Epidermal melanocyte (primary cell): ENCODE measurements around the gene TEAD3.

Experiments used
- DNase-seq: peaks from one replicate; pipeline ENCODE4 v3.0.0; 2011; ENCODE audit warnings: low spot score; ENCODE audit not compliant: insufficient read length

Gene TEAD3

DNA sequence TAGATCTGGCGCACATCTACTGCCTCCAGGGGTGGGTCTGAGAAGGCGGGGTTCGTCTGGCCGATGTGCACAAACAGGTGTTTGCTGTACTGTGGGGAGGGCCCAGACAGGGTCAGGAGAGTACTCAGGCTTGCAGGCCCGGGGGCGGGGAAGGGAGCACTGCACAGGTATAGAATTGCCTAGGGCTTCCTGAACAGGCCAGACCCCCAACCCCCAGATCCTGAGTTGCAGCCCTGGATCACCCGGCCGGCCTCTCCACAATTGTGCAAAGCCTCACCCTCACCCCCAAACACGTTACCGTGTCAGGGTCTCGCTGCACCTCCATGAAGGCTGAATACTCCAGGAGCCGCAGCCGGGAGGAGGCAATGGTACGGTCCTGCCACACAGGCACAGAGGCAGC lies 20.9 kb downstream of the TEAD3 start:
- DNase-seq: no peak

GRCh38 chr6:35475573-35475972 lies 21.3 kb downstream of the TEAD3 start:
- no peak for DNase-seq

DNA sequence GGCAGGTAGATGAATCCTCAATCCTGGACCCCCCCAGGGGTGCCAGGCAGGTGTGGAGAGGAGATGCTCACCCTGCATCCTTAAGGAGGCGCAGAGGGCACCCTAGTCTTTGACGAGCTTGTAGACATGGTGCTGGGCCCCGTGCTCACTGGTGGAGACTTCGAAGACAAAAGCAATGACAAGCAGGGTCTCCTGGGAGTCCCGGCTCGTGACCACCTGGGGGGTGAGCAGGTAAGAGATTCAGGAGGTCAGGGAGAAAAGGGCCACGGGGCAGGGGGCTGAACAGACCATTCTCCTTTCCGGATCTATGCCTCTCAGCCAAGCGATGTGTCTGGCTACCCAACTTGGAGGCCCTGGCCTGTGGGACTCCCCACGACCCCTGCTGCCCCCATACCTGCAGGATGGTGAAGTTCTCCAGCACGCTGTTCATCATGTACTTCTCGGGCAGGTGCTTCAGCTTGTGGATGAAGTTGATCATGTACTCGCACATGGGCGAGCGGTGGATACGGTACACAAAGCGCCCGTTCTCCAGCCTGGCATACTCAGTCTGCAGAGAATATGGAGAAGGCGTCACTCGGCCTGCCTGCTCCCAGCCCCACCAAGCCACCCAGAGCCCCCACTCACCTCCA lies 21.8 kb downstream of the TEAD3 start:
- DNase-seq: no peak

DNA sequence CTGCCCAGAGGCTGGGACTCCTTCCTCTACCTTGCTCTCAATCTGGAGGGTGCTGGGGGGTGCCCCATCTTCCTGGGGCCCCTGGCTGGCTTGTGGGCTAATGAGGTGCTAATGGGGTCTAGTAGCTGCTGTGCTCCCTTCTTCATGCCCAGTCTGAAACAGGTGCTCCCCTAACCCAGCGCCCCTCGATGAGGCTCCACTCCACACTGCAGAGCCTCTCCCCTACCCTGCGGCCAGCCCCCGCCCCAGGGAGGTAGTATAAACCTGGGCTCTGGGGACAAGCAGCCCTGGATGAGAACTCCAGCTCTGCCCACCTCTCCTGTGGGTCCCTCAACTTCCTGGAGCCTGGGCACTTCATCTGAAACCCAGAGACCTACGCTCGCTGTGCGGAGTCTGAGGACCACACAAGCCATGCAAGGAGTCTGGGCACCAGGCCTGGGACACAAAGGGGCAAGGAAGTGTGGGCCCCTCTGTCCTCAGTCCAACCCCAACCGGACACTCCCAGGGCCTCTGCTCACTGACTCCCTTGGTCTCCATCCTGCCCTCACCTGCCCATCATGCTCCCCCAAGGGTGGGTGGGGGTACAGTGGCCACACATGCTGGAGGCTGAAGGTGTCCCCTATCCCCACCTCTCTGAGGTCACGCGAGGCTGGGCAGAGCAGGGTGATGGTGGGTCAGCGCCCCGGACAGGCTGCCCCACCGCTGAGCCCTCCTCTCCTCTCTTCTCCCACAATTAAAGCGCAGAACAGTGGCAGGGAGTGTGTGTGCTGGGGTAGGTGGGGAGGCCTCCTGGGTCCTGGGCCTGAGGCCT lies 22.5 kb downstream of the TEAD3 start:
- DNase-seq: no peak

- no peak for DNase-seq
Measured at GRCh38 chr6:35473850-35474130, 23.1 kb downstream of the TEAD3 start.

DNA sequence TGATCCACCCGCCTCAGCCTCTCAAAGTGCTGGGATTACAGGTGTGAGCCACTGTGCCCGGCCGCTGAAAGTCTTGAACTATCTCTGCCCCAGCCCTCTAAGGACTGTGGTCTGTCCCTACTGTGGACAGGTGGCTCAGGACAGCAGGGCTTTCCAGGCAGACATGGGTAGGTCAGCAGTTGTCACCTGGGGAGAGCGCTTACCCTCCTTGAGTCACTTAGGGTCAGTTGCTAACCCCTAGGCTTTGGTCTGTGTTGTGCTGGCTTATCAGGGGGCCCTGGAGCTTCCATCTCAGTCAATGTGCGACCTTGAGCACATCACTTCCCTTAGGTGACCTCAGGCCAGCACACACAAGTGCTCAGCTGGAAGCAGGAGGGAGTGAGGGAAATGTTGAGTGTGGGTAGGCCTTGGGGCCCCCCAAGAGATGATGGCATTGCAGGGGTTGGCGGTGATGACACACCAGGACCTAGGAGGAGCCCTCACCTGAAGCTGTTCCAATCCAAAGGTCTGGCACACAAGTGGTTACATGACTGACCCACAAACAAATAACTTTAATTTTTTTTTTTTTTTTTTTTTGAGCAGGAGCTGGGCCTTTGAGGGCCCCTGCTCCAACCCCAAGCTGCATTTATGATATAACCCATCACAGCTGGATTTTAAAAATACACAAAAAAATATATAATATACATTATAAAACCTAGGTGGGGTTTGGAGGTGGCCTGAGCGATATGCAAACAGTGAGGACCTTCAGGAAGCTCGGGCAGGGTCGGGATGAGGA lies 23.6 kb downstream of the TEAD3 start:
- DNase-seq: no peak

DNA sequence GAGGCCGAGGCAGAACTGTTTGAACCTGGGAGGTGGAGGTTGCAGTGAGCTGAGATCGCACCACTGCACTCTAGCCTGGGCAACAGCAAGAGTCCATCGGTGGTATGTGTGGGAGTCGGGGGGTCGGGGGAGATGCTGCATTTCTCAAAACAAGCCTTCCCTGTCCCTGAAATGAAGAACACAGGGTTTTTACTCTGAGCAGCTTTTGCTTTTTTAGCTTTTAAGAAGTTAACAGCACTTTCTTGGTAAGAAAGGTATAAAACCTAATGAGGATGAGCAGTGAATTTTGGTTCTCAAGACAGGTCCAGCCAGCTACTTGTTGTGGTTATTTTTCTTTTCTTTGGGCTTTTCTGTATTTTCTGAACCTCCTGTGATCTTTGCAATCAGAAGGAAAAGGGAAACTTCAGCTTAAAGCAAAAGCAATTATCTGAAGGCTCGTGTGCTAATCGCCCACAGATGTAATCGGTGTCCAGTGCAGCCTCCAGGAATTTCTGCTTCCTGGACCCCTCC lies 25.0 kb downstream of the TEAD3 start:
- no peak for DNase-seq

DNA sequence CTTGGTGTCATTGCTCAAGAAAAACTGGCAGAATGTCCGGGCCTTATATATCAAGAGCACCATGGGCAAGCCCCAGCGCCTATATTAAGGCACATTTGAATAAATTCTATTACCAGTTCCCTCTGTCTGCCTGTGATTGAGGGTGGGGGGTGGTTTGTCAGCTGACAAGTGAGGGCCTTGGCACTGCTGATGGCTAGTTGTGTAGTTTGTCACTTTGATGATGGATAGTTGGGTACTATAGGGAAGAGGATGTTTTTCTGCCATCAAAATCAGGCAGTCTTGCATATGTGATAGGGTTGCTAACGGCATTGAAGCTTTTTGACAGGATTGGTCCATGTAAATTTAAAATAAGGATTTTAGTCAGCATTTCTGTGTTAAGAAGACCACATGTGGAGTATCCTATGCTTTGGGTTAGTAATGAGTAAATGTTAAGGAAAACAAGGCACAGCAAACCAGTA lies 26.2 kb downstream of the TEAD3 start:
- DNase-seq: no peak

GRCh38 chr6:35469751-35470662 lies 26.9 kb downstream of the TEAD3 start:
- DNase-seq: no peak

GRCh38 chr6:35468980-35469750 lies 27.7 kb downstream of the TEAD3 start:
- DNase-seq: no peak

DNA sequence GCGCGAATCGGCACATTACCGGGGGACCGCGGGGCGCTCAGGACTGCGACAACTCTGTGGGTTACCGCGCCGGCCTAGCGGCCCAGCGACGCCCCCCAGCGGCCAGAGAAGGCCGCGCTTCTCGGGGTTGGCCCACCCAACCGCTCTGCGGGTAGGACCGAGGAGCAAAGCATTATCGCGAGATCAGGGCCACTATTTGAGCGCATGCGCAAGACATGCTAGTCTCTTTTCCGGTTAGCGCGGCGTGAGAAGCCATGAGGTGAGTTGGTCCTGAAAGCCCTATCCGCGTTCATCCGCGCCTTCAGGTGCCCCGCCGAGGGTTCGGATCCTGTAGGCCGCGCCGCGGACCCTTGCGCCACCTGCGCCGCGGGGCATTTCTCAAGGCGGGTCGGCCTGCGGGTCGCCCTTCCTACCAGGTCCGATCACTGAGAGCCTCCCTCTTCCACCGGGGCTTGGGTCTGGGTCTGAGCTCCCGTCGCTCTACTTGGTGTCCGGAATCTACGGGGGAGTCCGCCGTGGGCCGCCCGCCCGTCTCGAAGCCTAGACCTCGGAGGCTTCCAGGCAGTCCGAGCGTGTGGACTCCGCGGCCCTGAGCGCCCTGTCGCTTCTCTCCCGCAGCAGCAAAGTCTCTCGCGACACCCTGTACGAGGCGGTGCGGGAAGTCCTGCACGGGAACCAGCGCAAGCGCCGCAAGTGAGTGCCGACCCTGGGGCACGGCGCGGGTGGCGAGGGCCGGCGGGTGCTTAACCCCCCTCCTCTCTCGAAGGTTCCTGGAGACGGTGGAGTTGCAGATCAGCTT lies 28.5 kb downstream of the TEAD3 start, which contains the start of gene RPL10A:
Gene RPL10A (plus strand): TSS at position 221 of the 799 bp plus-strand sequence. CDS start 34 bp downstream, at position 255.
- peak; percentile 80 for DNase-seq

DNA sequence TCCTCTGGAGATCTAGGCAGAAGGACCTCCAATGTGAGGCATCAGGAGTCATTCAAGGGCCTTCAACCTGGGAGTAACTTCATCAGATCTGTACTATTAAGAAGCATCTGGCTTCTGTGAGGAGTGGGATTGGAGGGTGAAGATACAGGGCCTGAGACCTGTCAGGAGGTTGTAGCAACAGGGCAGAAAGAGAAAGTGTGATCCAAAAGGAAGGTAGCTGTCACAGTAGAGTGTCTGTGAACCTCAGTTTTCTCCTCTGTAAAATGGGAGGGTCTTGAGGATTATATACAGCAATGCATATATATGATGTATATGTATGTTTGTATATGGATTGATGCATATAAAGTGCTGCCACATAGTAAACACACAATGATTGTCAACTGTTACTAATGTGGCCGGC lies 31.2 kb downstream of the TEAD3 start:
- DNase-seq: no peak

DNA sequence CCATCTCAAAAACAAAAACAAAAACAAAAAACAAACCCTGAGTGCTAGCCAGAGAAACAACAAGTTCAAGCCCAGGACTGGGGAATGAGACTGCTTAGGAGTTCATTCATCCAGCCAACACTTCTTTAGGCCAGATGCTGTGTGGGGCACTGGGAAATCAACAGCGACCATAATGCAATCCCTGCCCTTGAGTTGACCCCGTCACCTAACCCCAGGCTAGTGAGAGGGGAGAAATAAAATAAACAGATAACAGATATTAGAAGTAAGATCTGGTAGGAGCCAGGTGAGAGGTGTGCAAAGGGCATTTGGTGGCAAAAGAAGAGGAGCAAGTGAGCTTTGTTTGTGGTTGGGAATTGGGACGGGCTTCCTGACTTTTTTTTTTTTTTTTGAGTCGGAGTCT lies 33.6 kb downstream of the TEAD3 start:
- no peak for DNase-seq

- no peak for DNase-seq
Measured at GRCh38 chr6:35461270-35461669, 35.6 kb downstream of the TEAD3 start.

DNA sequence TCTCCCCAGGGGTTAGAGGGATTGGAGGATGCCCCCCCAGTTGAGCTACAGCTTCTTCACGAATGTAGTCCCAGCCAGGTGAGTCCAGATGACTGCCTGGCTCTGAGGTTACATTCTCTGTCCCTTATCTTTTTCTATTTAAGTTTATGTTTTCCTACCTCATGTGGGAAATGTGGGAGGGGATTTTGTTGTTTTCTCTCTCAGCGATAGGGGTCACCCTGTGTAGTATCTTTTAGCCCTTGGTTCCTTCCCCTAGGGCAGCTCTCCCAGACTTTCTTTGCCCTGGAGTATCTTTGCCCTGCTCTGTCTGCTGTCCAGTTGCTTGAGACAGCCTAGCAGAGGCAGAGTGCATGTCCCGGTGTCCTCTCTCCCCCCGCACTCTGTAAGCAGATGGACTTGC lies 39.0 kb downstream of the TEAD3 start:
- no peak for DNase-seq

DNA sequence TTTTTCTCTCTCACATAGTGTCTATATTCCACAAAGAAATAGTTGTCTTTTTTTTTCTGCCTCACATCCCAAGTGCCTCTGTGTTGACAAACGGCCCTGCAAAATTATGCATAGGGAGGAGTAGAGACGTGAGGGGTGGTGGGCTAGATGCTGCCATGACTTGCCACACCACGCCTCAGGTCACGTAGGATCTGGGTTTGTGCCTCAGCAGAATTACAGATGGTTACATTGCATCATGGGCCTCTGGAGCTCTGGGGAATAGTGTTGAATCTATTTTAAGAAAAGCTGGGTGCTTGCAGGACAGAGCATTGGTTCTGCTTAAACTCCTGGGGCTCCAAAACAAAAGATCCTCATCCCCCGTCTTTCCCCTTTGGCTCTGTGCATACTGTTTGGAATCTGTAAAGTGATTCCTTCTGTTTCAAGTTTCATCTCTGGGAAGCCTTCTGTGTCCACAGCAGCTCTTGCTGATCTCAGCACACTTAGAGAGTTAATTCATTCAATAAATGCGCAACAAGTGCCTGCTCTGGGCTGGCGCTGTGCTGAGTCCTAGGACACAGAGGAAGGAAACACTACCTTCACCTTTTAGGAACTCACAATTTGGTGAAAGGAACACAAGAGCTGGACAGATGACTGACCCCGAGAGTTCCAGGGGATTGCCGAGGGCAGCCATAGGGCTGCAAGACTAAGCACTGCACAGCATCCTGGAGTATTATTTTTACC lies 42.3 kb downstream of the TEAD3 start:
- no peak for DNase-seq

DNA sequence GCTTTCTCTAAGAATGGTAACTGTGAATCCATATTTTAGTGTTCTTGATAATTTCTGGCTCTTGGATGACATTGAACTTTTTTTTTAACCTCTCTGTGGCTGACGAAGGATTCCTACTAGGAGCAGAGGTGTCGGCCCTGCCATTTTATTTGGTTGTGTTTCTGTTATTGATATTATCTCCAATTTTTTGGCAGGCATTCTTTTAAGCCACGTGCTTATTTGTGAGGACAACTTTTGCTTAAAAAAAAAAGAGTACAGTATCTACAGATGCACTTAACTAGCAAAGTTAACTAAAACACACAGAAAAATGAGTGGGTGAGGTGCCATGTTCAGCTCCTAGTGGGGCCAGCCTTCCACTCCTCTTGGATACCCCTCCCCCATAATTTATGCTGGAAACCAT lies 43.6 kb downstream of the TEAD3 start:
- no peak for DNase-seq

GRCh38 chr6:35452183-35453090 lies 44.4 kb downstream of the TEAD3 start, which contains the start of gene FANCE:
Gene FANCE, plus strand, starts transcription at chr6:35452338. Its CDS starts 208 bp downstream, at chr6:35452546.
- peak; percentile 87 for DNase-seq
